OCI-LY3 (cell line): ENCODE results near the gene ANKFN1.

Source experiments
- H2AFZ ChIP-seq: fragments of 200-600, 300-600 bp; shearing (Covaris generic); 2 replicates; pipeline ENCODE4 v1.6.0; 2014; ENCODE audit warnings: antibody characterized with exemption, low read depth, low read length
- H3K27ac ChIP-seq: fragments of 200-600, 300-600 bp; sonication (generic); 2 replicates; pipeline ENCODE4 v1.5.1; 2014; ENCODE audit warnings: mild to moderate bottlenecking, low read length, moderate library complexity, mixed read lengths
- H3K27me3 ChIP-seq: fragments of 200-600, 300-600 bp; sonication (generic); 2 replicates; pipeline ENCODE4 v1.6.1; 2014; ENCODE audit warnings: low read depth, low read length, mixed read lengths
- H3K36me3 ChIP-seq: fragments of 200-600, 300-600 bp; sonication (generic); replicated peaks from 2 replicates; pipeline ENCODE3; 2014; ENCODE audit warnings: low read depth, low read length, mixed read lengths
- H3K4me1 ChIP-seq: fragments of 300-600, 200-600 bp; sonication (generic); 2 replicates; pipeline ENCODE4 v1.6.1; 2014; ENCODE audit warnings: low read length, mixed read lengths
- H3K4me2 ChIP-seq: fragments of 200-600, 300-600 bp; sonication (generic); 2 replicates; pipeline ENCODE4 v1.6.1; 2014; ENCODE audit warnings: low read length, mixed read lengths
- H3K4me3 ChIP-seq: fragments of 300-600, 200-600 bp; sonication (generic); 2 replicates; pipeline ENCODE4 v1.5.1; 2014; ENCODE audit warnings: antibody characterized with exemption, mild to moderate bottlenecking, low read length, moderate library complexity
- H3K79me2 ChIP-seq: fragments of 300-600, 200-600 bp; shearing (Covaris generic); 2 replicates; pipeline ENCODE4 v1.6.1; 2014; ENCODE audit warnings: mild to moderate bottlenecking, low read length, mixed read lengths
- H3K9ac ChIP-seq: fragments of 300-600, 200-600 bp; shearing (Covaris generic); 2 replicates; pipeline ENCODE4 v1.6.0; 2014; ENCODE audit warnings: mild to moderate bottlenecking, low read length, moderate library complexity
- H3K9me3 ChIP-seq: fragments of 200-600, 300-600 bp; shearing (Covaris generic); 2 replicates; pipeline ENCODE4 v1.6.1; 2014; ENCODE audit warnings: low read length, mixed read lengths; ENCODE audit not compliant: insufficient read depth
- H4K20me1 ChIP-seq: fragments of 200-600, 300-600 bp; sonication (generic); 2 replicates; pipeline ENCODE4 v1.6.1; 2016; ENCODE audit warnings: low read length, mixed read lengths; ENCODE audit not compliant: insufficient read depth
- EZH2phosphoT487 ChIP-seq: fragments of 200-600 bp; shearing (Covaris generic); IDR thresholded peaks from 2 replicates; pipeline ENCODE4 v1.6.1; 2018; ENCODE audit warnings: antibody characterized with exemption, mixed run types, low read depth
- TF ChIP-seq, protein P1 (sequence below): fragments of 200-600, 300-600 bp; sonication (generic); IDR thresholded peaks from 2 replicates; pipeline ENCODE4 v1.5.1; 2014; ENCODE audit warnings: antibody characterized with exemption, low read length, low read depth

The ANKFN1 gene

GRCh38 chr17:56292010-56292409, 138.7 kb downstream of the ANKFN1 start:
- TF ChIP-seq EZH2phosphoT487, result no peak
- TF ChIP-seq, protein P1, sequence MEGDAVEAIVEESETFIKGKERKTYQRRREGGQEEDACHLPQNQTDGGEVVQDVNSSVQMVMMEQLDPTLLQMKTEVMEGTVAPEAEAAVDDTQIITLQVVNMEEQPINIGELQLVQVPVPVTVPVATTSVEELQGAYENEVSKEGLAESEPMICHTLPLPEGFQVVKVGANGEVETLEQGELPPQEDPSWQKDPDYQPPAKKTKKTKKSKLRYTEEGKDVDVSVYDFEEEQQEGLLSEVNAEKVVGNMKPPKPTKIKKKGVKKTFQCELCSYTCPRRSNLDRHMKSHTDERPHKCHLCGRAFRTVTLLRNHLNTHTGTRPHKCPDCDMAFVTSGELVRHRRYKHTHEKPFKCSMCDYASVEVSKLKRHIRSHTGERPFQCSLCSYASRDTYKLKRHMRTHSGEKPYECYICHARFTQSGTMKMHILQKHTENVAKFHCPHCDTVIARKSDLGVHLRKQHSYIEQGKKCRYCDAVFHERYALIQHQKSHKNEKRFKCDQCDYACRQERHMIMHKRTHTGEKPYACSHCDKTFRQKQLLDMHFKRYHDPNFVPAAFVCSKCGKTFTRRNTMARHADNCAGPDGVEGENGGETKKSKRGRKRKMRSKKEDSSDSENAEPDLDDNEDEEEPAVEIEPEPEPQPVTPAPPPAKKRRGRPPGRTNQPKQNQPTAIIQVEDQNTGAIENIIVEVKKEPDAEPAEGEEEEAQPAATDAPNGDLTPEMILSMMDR, result no peak
- H3K27me3 ChIP-seq, result peaks cover 5% of the 10 kb centered on the region
- H3K36me3 ChIP-seq, result no peaks in the 10 kb centered on the region
- no peak overlapping the region for H3K27ac ChIP-seq
- H2AFZ ChIP-seq, result no peak overlapping the region
- H3K79me2 ChIP-seq, result no peaks in the 10 kb centered on the region
- no peak overlapping the region for H3K4me2 ChIP-seq
- no peaks in the 10 kb centered on the region for H3K4me1 ChIP-seq
- no peaks in the 10 kb centered on the region for H3K9me3 ChIP-seq
- H3K9ac ChIP-seq, result no peak overlapping the region
- no peaks in the 10 kb centered on the region for H4K20me1 ChIP-seq
- no peak overlapping the region for H3K4me3 ChIP-seq

DNA sequence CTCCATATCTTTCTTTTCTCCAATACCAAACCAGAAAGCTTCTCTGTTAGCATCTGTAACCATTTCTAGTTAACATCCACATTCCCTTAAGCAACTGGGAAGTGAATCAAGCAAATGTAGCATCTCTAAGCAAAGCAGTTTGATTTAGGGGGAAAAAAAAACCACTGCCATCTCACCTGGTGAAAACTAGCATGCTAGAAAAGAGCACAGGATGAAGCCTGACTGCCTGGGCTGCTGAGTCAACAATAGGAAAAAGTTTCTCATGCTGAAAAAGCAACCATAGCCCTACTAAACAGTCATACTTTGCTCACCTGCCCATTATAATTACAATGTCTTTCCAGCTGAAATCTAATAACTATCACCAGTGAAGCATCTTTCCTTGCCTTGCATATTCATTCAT, 139.3 kb downstream of the ANKFN1 start:
- no peak overlapping the region for H3K4me3 ChIP-seq
- no peak overlapping the region for H3K4me2 ChIP-seq
- H3K27me3 ChIP-seq, result peaks cover 7% of the 10 kb centered on the region
- no peaks in the 10 kb centered on the region for H3K36me3 ChIP-seq
- H3K9ac ChIP-seq, result no peak overlapping the region
- H3K79me2 ChIP-seq, result no peaks in the 10 kb centered on the region
- no peaks in the 10 kb centered on the region for H4K20me1 ChIP-seq
- H3K4me1 ChIP-seq, result no peaks in the 10 kb centered on the region
- no peak overlapping the region for H2AFZ ChIP-seq
- no peaks in the 10 kb centered on the region for H3K9me3 ChIP-seq
- H3K27ac ChIP-seq, result no peak overlapping the region
- TF ChIP-seq EZH2phosphoT487, result no peak
- TF ChIP-seq, protein P1, result no peak

DNA sequence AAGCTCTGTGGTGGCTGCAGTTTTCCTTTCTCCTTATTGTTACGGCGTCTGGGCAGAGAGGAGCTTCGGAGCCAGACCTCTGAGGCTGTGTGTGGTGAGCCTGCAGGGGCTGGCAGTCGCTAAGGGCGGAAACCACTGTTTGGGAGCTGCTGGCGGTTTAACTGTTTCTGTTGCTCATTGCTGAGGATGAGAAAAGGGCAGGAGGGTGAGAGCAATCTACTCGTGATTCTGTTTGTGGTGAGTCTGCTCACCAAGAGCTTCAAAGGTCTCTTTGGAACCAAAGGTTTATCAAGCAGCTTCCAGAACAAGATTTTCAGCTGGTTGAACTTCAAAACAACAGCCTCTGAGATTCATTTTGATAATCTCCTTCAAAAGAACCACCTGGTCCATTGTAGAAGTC, 143.9 kb downstream of the ANKFN1 start:
- peaks cover 25% of the 10 kb centered on the region for H3K27me3 ChIP-seq
- H3K4me3 ChIP-seq, result no peak overlapping the region
- no peak overlapping the region for H3K4me2 ChIP-seq
- no peaks in the 10 kb centered on the region for H4K20me1 ChIP-seq
- no peak overlapping the region for H2AFZ ChIP-seq
- H3K79me2 ChIP-seq, result no peaks in the 10 kb centered on the region
- H3K36me3 ChIP-seq, result no peaks in the 10 kb centered on the region
- no peaks in the 10 kb centered on the region for H3K9me3 ChIP-seq
- TF ChIP-seq, protein P1, result no peak
- no peak for TF ChIP-seq EZH2phosphoT487
- H3K27ac ChIP-seq, result no peak overlapping the region
- no peaks in the 10 kb centered on the region for H3K4me1 ChIP-seq
- H3K9ac ChIP-seq, result no peak overlapping the region

- Histone ChIP-seq H4K20me1 (no peaks in the 10 kb centered on the region), H3K4me1 (no peaks in the 10 kb centered on the region), H3K27me3 (peaks cover 25% of the 10 kb centered on the region), H2AFZ (no peak overlapping the region), H3K79me2 (no peaks in the 10 kb centered on the region), H3K36me3 (no peaks in the 10 kb centered on the region), H3K4me3 (no peak overlapping the region), H3K9ac (no peak overlapping the region), H3K9me3 (no peaks in the 10 kb centered on the region), H3K27ac (no peak overlapping the region), H3K4me2 (no peak overlapping the region)
- no peak for TF ChIP-seq EZH2phosphoT487
- TF ChIP-seq, protein P1, result no peak
These were observed 145.6 kb downstream of the ANKFN1 start for GRCh38 chr17:56298846-56299245.
